A673 (cell line): ENCODE data around the gene NEDD8. TPM values are rescaled to one million over a fixed set of nuclear protein-coding genes. Genes with fewer than 3 reads are reported as not detected.

Experiments
- BruUV-seq: library from RNA; stranded (reverse); fragments of 400-500 nt; replicated peaks from 2 replicates; lab custom pipeline; 2021; lab: Mats Ljungman, UMichigan
- CTCF ChIA-PET: fragments of 300-600 bp; sonication (Branson Sonifier 250); formaldehyde crosslinking; loops from one replicate; lab custom pipeline; 2022; ENCODE audit warnings: antibody characterized with exemption; lab: Charles Lee
- POLR2A ChIA-PET: fragments of 300-600 bp; sonication (Branson Sonifier 250); formaldehyde crosslinking; loops from one replicate; lab custom pipeline; 2022; ENCODE audit warnings: antibody characterized with exemption; ENCODE audit not compliant: low non-redundant PET; lab: Charles Lee
- DNase-seq: peaks from one replicate; pipeline ENCODE4 v3.0.0-alpha.2; 2015; ENCODE audit warnings: low spot score
- H3K27ac ChIP-seq: fragments of 200-600 bp; sonication (generic); 2 replicates; pipeline ENCODE4 v1.5.1; 2016; ENCODE audit warnings: mixed run types, low read depth, mild to moderate bottlenecking, mixed read lengths, antibody characterized with exemption, low read length; ENCODE audit not compliant: poor library complexity, severe bottlenecking
- H3K27me3 ChIP-seq: fragments of 200-600 bp; sonication (generic); replicated peaks from 2 replicates; pipeline ENCODE4 v1.6.1; 2017; ENCODE audit warnings: mixed run types, low read depth, mild to moderate bottlenecking, mixed read lengths, antibody characterized with exemption, low read length; ENCODE audit not compliant: insufficient read depth, poor library complexity
- H3K36me3 ChIP-seq: fragments of 200-600 bp; sonication (generic); 2 replicates; pipeline ENCODE4 v1.6.1; 2016; ENCODE audit warnings: mixed run types, mild to moderate bottlenecking, mixed read lengths, antibody characterized with exemption, low read length; ENCODE audit not compliant: insufficient read depth, poor library complexity, severe bottlenecking
- H3K4me1 ChIP-seq: fragments of 200-600 bp; sonication (generic); 2 replicates; pipeline ENCODE4 v1.6.1; 2017; ENCODE audit warnings: mixed run types, mild to moderate bottlenecking, mixed read lengths, antibody characterized with exemption, low read length; ENCODE audit not compliant: insufficient read depth, poor library complexity, severe bottlenecking
- H3K4me3 ChIP-seq: fragments of 200-600 bp; sonication (generic); 2 replicates; pipeline ENCODE4 v1.5.1; 2016; ENCODE audit warnings: low read depth, mixed run types, mild to moderate bottlenecking, mixed read lengths, low read length; ENCODE audit not compliant: poor library complexity, severe bottlenecking
- H3K9me3 ChIP-seq: fragments of 200-600 bp; sonication (generic); 2 replicates; pipeline ENCODE4 v1.6.1; 2016; ENCODE audit warnings: mixed run types, low read depth, mild to moderate bottlenecking, mixed read lengths, antibody characterized with exemption, low read length; ENCODE audit not compliant: poor library complexity, severe bottlenecking
- EZH2 ChIP-seq: fragments of 200-600 bp; sonication (generic); IDR thresholded peaks from 2 replicates; pipeline ENCODE4 v1.6.1; 2017; ENCODE audit warnings: borderline replicate concordance, low read depth, mild to moderate bottlenecking, mixed read lengths, antibody characterized with exemption, low read length; ENCODE audit not compliant: poor library complexity, severe bottlenecking
- intact Hi-C: fragments of 100-400 bp; cut with micrococcal nuclease; formaldehyde crosslinking; loops from one replicate; pipeline ENCODE4 v1.10.0; 2022; ENCODE audit not compliant: unreplicated experiment
- total RNA-seq: library from RNA; stranded (reverse); gene quantifications from 2 replicates; pipeline ENCODE4 v1.2.3, GENCODE V29; 2021
- TF ChIP-seq, protein P1 (sequence below): fragments of 300-800, 200-600 bp; sonication (generic); conservative IDR thresholded peaks from 2 replicates; pipeline ENCODE4 v1.5.1; 2017; ENCODE audit warnings: low read depth, mild to moderate bottlenecking, antibody characterized with exemption, low read length, moderate library complexity, mixed read lengths

NEDD8 gene
- total RNA-seq, 1 experiment from 2014 or later = 266 TPM

DNA sequence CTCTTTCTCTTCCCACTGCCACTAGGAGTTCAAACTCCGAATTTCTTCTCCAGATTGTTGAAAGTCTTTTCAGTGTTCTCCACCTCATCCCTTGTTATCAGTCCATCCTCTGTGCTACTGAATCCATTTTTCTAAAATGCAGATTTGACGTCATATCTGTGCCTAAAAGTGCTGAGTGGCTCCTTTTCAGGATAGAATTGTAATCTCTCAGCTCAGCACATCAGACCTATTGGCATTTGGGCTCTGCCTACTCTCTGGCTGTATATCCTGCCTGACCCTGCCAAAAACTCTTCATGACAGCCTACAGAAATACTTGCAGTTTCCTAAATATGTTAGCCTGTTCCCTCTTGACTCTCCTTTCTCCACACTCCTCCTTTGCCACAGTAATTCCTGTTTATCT lies 40.3 kb upstream of the NEDD8 start:
- TSS peak; percentile 48 for BruUV-seq
- no peak for DNase-seq
- TF ChIP-seq, protein P1, sequence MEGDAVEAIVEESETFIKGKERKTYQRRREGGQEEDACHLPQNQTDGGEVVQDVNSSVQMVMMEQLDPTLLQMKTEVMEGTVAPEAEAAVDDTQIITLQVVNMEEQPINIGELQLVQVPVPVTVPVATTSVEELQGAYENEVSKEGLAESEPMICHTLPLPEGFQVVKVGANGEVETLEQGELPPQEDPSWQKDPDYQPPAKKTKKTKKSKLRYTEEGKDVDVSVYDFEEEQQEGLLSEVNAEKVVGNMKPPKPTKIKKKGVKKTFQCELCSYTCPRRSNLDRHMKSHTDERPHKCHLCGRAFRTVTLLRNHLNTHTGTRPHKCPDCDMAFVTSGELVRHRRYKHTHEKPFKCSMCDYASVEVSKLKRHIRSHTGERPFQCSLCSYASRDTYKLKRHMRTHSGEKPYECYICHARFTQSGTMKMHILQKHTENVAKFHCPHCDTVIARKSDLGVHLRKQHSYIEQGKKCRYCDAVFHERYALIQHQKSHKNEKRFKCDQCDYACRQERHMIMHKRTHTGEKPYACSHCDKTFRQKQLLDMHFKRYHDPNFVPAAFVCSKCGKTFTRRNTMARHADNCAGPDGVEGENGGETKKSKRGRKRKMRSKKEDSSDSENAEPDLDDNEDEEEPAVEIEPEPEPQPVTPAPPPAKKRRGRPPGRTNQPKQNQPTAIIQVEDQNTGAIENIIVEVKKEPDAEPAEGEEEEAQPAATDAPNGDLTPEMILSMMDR = no peak
- no peak for TF ChIP-seq EZH2
- no peaks in the 10 kb centered on the region for H3K9me3 ChIP-seq
- no peaks in the 10 kb centered on the region for H3K27me3 ChIP-seq
- H3K36me3 ChIP-seq = no peaks in the 10 kb centered on the region
- intact Hi-C loops = no loop called here
- ChIA-PET POLR2A (no interaction called here), CTCF (no interaction called here)
- H3K4me3 ChIP-seq = no peak overlapping the region
- peaks cover 4% of the 10 kb centered on the region for H3K4me1 ChIP-seq
- no peak overlapping the region for H3K27ac ChIP-seq

DNA sequence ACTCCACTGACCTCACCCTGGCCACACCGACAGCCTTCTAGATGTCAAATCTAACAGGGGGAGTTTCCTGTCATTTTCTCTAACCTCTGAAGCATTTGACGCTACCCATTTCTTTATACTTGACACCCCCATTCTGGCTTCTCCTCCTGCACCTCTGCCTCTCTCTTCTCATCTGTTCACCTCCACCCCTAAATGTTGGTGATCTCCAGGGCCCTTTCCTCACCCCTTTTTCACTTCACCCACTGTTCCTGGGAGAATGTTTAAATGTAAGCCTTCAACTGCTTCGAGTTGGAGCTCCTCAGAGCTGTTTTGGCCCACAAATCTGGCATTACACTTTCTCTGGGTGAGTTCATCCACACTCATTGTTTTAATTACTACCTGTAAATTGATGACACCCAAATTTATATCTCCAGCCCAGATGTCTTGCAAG lies 39.7 kb upstream of the NEDD8 start:
- Histone ChIP-seq H3K27ac (peak overlapping the region; percentile 98), H3K27me3 (no peaks in the 10 kb centered on the region), H3K36me3 (no peaks in the 10 kb centered on the region), H3K4me1 (peaks cover 4% of the 10 kb centered on the region), H3K4me3 (peak overlapping the region; percentile 84), H3K9me3 (no peaks in the 10 kb centered on the region)
- CTCF ChIA-PET = interaction anchor here (0.5 to 1.5 kb wide), 4 partner anchors 27 to 178 kb away, joined by 3 to 6 read pairs (median 4); partner anchors contain the start of genes CIDEB and TINF2
- intact Hi-C loops = loop anchor here (2.0 kb wide), 1 partner anchor 29 kb away; the partner anchor contains the start of gene TINF2
- no peak for DNase-seq
- TF ChIP-seq, protein P1 = no peak
- no peak for TF ChIP-seq EZH2
- POLR2A ChIA-PET = interaction anchor here (0.5 to 0.9 kb wide), 3 partner anchors 132 to 158 kb away, joined by 3 read pairs; partner anchors contain the start of genes DCAF11, KHNYN and NRL
- no TSS peak for BruUV-seq

DNA sequence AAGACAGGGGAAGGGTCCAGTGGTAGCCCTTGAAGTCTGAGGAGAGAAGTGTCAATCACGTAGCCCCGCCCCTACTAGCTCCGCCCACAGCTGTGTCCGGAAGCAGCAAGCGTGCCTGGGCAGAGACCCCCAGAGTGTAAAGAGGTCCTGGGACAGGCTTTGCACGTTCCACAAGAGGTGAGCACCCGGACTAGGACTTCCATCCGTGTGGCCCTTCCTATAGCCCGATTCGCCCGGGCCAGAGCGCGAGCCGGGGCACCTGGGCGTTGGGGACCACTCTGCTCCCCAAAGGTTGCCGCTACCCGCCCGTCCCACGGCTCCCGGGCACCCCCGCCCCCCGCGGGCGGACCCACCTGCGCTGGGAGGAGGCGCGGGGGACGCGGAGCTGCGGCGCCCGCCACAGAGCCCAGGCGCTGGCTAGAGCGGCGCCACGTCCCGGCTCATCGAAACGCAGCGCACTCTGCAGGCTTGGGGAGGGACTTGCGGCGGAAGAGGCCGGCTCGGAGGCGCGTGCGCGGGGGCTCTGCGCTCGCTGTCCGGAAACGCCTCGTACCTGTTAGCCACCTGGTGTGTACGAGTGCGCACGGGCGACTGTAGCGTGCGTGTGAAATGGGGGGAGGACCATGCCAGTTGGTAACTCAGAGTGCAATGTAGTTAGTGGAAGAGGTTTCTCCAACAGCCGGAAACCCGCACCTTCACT lies 39.1 kb upstream of the NEDD8 start, which contains the start of gene RABGGTA:
Gene RABGGTA (minus strand): TSS at position 464 of the 700 bp plus-strand sequence. CDS start 482 bp downstream, outside the sequence.
- intact Hi-C loops = loop anchor here (2.0 kb wide), 1 partner anchor 28 kb away; the partner anchor contains the start of gene TINF2
- Histone ChIP-seq H3K36me3 (no peaks in the 10 kb centered on the region), H3K27ac (peak within 1 kb of the TSS; percentile 98), H3K4me1 (peaks cover 4% of the 10 kb centered on the region), H3K27me3 (no peaks in the 10 kb centered on the region), H3K9me3 (no peaks in the 10 kb centered on the region), H3K4me3 (peak within 1 kb of the TSS; percentile 84)
- TF ChIP-seq, protein P1 = peak; percentile 77
- no peak for TF ChIP-seq EZH2
- no TSS peak for BruUV-seq
- CTCF ChIA-PET = interaction anchor here (0.5 to 1.5 kb wide), 6 partner anchors 8 to 178 kb away, joined by 3 to 6 read pairs (median 4); partner anchors contain the start of genes CIDEB and TINF2
- peak; percentile 94 for DNase-seq
- POLR2A ChIA-PET = interaction anchor here (0.5 to 0.9 kb wide), 4 partner anchors 9 to 159 kb away, joined by 3 to 5 read pairs (median 3); partner anchors contain the start of genes DCAF11, KHNYN and NRL
